BE2C (cell line): ENCODE measurements around the gene JAK1.

Experiments used
- DNase-seq: peaks from one replicate; pipeline ENCODE4 v3.0.0-alpha.2; 2020
- H3K27me3 ChIP-seq: fragments of 250-450 bp; sonication (Bioruptor Pico); 2 replicates; pipeline ENCODE4 v1.5.1; 2020; ENCODE audit warnings: mild to moderate bottlenecking
- H3K36me3 ChIP-seq: fragments of 250-450 bp; sonication (Bioruptor Pico); 2 replicates; pipeline ENCODE4 v1.5.1; 2020; ENCODE audit warnings: mild to moderate bottlenecking
- H3K4me1 ChIP-seq: fragments of 250-450 bp; sonication (Bioruptor Pico); 2 replicates; pipeline ENCODE4 v1.5.1; 2020
- H3K4me3 ChIP-seq: 2 replicates; pipeline ENCODE4 v1.5.1; 2011; ENCODE audit warnings: low read depth, low read length
- H3K9me3 ChIP-seq: fragments of 250-450 bp; sonication (Bioruptor Pico); 2 replicates; pipeline ENCODE4 v1.5.1; 2020
- CTCF ChIP-seq: IDR thresholded peaks from 2 replicates; pipeline ENCODE4 v1.5.1; 2012; ENCODE audit warnings: mild to moderate bottlenecking, low read depth, low read length

Gene JAK1

GRCh38 chr1:64865105-64865757, 101.1 kb downstream of the JAK1 start:
- no peaks in the 10 kb centered on the region for H3K27me3 ChIP-seq
- no peak for DNase-seq
- TF ChIP-seq CTCF = no peak
- no peak overlapping the region for H3K4me3 ChIP-seq
- H3K4me1 ChIP-seq = no peaks in the 10 kb centered on the region
- H3K36me3 ChIP-seq = no peaks in the 10 kb centered on the region
- H3K9me3 ChIP-seq = no peaks in the 10 kb centered on the region

- H3K36me3 ChIP-seq = no peaks in the 10 kb centered on the region
- no peaks in the 10 kb centered on the region for H3K4me1 ChIP-seq
- DNase-seq = no peak
- TF ChIP-seq CTCF = no peak
- H3K4me3 ChIP-seq = no peak overlapping the region
- no peaks in the 10 kb centered on the region for H3K9me3 ChIP-seq
- no peaks in the 10 kb centered on the region for H3K27me3 ChIP-seq
Observed at GRCh38 chr1:64864018-64864940, 102.1 kb downstream of the JAK1 start.

- Histone ChIP-seq H3K27me3 (no peaks in the 10 kb centered on the region), H3K9me3 (no peaks in the 10 kb centered on the region), H3K36me3 (no peaks in the 10 kb centered on the region), H3K4me3 (no peak overlapping the region), H3K4me1 (no peaks in the 10 kb centered on the region)
- DNase-seq = peak; percentile 12
- TF ChIP-seq CTCF = no peak
Observed at GRCh38 chr1:64861611-64862010, 104.7 kb downstream of the JAK1 start.

GRCh38 chr1:64857347-64857746, 109.0 kb downstream of the JAK1 start:
- no peak for DNase-seq
- TF ChIP-seq CTCF = no peak
- Histone ChIP-seq H3K36me3 (no peaks in the 10 kb centered on the region), H3K27me3 (no peaks in the 10 kb centered on the region), H3K9me3 (no peaks in the 10 kb centered on the region), H3K4me3 (no peak overlapping the region), H3K4me1 (no peaks in the 10 kb centered on the region)

- H3K36me3 ChIP-seq = no peaks in the 10 kb centered on the region
- DNase-seq = no peak
- no peak for TF ChIP-seq CTCF
- H3K9me3 ChIP-seq = no peaks in the 10 kb centered on the region
- no peak overlapping the region for H3K4me3 ChIP-seq
- no peaks in the 10 kb centered on the region for H3K27me3 ChIP-seq
- H3K4me1 ChIP-seq = no peaks in the 10 kb centered on the region
Observed at GRCh38 chr1:64856553-64856952, 109.8 kb downstream of the JAK1 start.

GRCh38 chr1:64855557-64855956, 110.8 kb downstream of the JAK1 start:
- Histone ChIP-seq H3K9me3 (no peaks in the 10 kb centered on the region), H3K27me3 (no peaks in the 10 kb centered on the region), H3K4me1 (no peaks in the 10 kb centered on the region), H3K36me3 (no peaks in the 10 kb centered on the region), H3K4me3 (no peak overlapping the region)
- no peak for TF ChIP-seq CTCF
- no peak for DNase-seq
